Measurements from ENCODE around the gene VPS16. TPM values are rescaled to one million over a fixed set of nuclear protein-coding genes. Genes with fewer than 3 reads are reported as not detected.

Gene VPS16
- total and polyA plus RNA-seq, 2 of the 13 experiments (the other 11 are each of a cell fraction or from before 2014, with no cell fraction given) = 34.2 to 35.4 TPM

DNA sequence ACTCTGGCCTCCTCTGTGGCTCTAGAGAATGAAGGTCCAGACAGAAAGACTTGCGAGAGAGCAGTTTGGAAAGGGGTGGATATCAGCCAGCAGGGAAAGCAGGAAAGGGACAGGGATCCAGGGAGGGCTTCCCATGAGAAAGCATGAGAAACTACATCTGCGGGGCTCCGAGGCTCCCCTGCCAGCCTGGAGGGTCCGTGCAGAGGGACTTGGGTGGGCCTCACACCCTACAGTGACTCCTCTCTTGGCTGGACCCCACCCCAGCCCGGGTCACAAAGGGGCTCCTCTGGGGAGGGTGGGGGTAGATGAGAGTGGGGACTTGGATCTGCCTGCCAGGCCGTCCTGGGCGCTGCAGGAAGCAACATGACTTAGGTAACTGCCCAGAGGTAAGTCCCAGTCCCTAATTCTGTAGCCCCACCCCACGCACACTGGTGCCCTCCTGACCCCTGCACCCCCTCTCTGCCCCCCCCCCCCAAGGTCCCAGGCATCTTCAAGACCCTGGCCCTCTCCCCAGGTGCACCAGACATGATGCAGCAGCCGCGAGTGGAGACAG, 24.4 kb upstream of the VPS16 start, which contains the start of gene TMEM239:
TMEM239 (plus strand) TSS at position 335 of the 553 bp plus-strand sequence; CDS start at position 526, 191 bp downstream.
- Histone ChIP-seq H3K79me2 (ENCODE audit: insufficient read depth, low read length) (no peaks in the 10 kb centered on the region), H3K4me3 (replicated peaks in 1 of 3; ENCODE audit: insufficient read depth in 1 of 3, low read depth in 2 of 3, low read length in 3 of 3) (no peak within 1 kb of the TSS), H3K9me3 (ENCODE audit: low read length) (0 out of 2 replicates have a peak, but pooled peaks cover 5% of the 10 kb centered on the region), H3K36me3 (replicated peaks in 1 of 2; ENCODE audit: control insufficient read depth in 1 of 2, insufficient read depth in 2 of 2, low read length in 2 of 2) (no peaks in the 10 kb centered on the region), H3K4me2 (ENCODE audit: low read depth, low read length) (no peak within 1 kb of the TSS), H3K27ac (ENCODE audit: extremely low read length, insufficient read depth, low read length) (no peak within 1 kb of the TSS), H4K20me1 (ENCODE audit: insufficient read depth, low read length) (no peaks in the 10 kb centered on the region), H3K27me3 (ENCODE audit: control insufficient read depth in 1 of 2, insufficient read depth in 2 of 2, low read length in 2 of 2) (peaks cover 0 to 76% of the 10 kb centered on the region in 2 experiments), H2AFZ (ENCODE audit: low read length) (no peak within 1 kb of the TSS), H3K4me1 (ENCODE audit: insufficient read depth, low read length) (peaks cover 13% of the 10 kb centered on the region; the same call in 1 of the 2 replicates), H3K9ac (ENCODE audit: insufficient read depth, low read depth, low read length) (no peak within 1 kb of the TSS)
- ATAC-seq = peak; percentile 3; the same call in 1 of the 3 replicates
- in situ Hi-C loops (cut with HindIII; ENCODE audit: extremely low pct_ligation_motif_present, low pct_unique_long_range_greater_than_20kb) (no loop called here), intact Hi-C loops (cut with micrococcal nuclease; ENCODE audit: unreplicated experiment) (loop anchor here (1.0 kb wide), 1 partner anchor 36 kb away; no protein-coding TSS in a partner anchor)
- FAIRE-seq = no peak
- no peak for DNase-seq (ENCODE audit: low spot score)
- TF ChIP-seq, protein P1, sequence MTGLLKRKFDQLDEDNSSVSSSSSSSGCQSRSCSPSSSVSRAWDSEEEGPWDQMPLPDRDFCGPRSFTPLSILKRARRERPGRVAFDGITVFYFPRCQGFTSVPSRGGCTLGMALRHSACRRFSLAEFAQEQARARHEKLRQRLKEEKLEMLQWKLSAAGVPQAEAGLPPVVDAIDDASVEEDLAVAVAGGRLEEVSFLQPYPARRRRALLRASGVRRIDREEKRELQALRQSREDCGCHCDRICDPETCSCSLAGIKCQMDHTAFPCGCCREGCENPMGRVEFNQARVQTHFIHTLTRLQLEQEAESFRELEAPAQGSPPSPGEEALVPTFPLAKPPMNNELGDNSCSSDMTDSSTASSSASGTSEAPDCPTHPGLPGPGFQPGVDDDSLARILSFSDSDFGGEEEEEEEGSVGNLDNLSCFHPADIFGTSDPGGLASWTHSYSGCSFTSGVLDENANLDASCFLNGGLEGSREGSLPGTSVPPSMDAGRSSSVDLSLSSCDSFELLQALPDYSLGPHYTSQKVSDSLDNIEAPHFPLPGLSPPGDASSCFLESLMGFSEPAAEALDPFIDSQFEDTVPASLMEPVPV (CRISPR knock-in tag; IDR thresholded peaks at IDR 0.05) = no peak
- TF ChIP-seq ZNF737 (CRISPR knock-in tag; IDR thresholded peaks at IDR 0.05; ENCODE audit: borderline replicate concordance) (no peak), CC2D1A (CRISPR knock-in tag; IDR thresholded peaks at IDR 0.05) (no peak), MXD4 (CRISPR knock-in tag; IDR thresholded peaks at IDR 0.05) (no peak), KLF6 (CRISPR knock-in tag; IDR thresholded peaks at IDR 0.05) (no peak), NR2C2 (CRISPR knock-in tag; IDR thresholded peaks at IDR 0.05; ENCODE audit: borderline replicate concordance) (no peak)
- BruUV-seq (replicated peaks) = no TSS peak
- POLR2A ChIA-PET = no interaction called here
- CTCF ChIA-PET (ENCODE audit: low intra/inter-chr PET ratio, low total read pairs) = interaction anchor here (1.7 kb wide), 1 partner anchor 36 kb away, joined by 11 read pairs; no protein-coding TSS in a partner anchor
- 8% methylated on average over 10 of the region's 10 CpGs for WGBS (ENCODE audit: low lambda C conversion rate)

Measured in HepG2 (cell line).